H9 (cell line): ENCODE results near the gene BCL6. TPM values are rescaled to one million over a fixed set of nuclear protein-coding genes. Genes with fewer than 3 reads are reported as not detected.

Experiments used
- DNase-seq: peaks from one replicate; pipeline ENCODE4 v3.0.0-alpha.2; 2017
- H2AFZ ChIP-seq: one replicate; pipeline ENCODE4 v1.6.1; 2013; ENCODE audit warnings: mild to moderate bottlenecking, low read length, control low read depth, moderate library complexity
- H2AK5ac ChIP-seq: 2 replicates; pipeline ENCODE4 v1.6.1; 2013; ENCODE audit warnings: low read length, control low read depth, mixed read lengths; ENCODE audit not compliant: insufficient read length
- H2BK120ac ChIP-seq: one replicate; pipeline ENCODE4 v1.6.1; 2013; ENCODE audit warnings: low read depth, mild to moderate bottlenecking, low read length, control low read depth, inconsistent platforms; ENCODE audit not compliant: poor library complexity, severe bottlenecking
- H2BK12ac ChIP-seq: 2 replicates; pipeline ENCODE4 v1.6.1; 2013; ENCODE audit warnings: low read length, control low read depth, mixed read lengths, low read depth; ENCODE audit not compliant: insufficient read length
- H2BK15ac ChIP-seq: 2 replicates; pipeline ENCODE4 v1.6.1; 2013; ENCODE audit warnings: low read depth, low read length, control low read depth
- H2BK20ac ChIP-seq: one replicate; pipeline ENCODE4 v1.6.1; 2013; ENCODE audit warnings: low read depth, mild to moderate bottlenecking, low read length, control low read depth, inconsistent platforms; ENCODE audit not compliant: poor library complexity, severe bottlenecking
- H2BK5ac ChIP-seq: 2 replicates; pipeline ENCODE4 v1.6.1; 2013; ENCODE audit warnings: low read length, control low read depth, mixed read lengths; ENCODE audit not compliant: insufficient read length
- H3K14ac ChIP-seq: 2 replicates; pipeline ENCODE4 v1.6.1; 2013; ENCODE audit warnings: low read length, control low read depth; ENCODE audit not compliant: insufficient read depth
- H3K18ac ChIP-seq: 2 replicates; pipeline ENCODE4 v1.6.1; 2013; ENCODE audit warnings: low read depth, mild to moderate bottlenecking, mixed read lengths, low read length, control low read depth; ENCODE audit not compliant: insufficient read length
- H3K23ac ChIP-seq: 2 replicates; pipeline ENCODE4 v1.6.1; 2013; ENCODE audit warnings: low read length, control low read depth, mixed read lengths, low read depth; ENCODE audit not compliant: insufficient read length
- H3K23me2 ChIP-seq: 2 replicates; pipeline ENCODE4 v1.6.1; 2013; ENCODE audit warnings: low read depth, mild to moderate bottlenecking, mixed read lengths, low read length, control low read depth; ENCODE audit not compliant: insufficient read length, poor library complexity, severe bottlenecking
- H3K27ac ChIP-seq: 2 replicates; pipeline ENCODE4 v1.5.1; 2013; ENCODE audit warnings: low read length, control low read depth, mixed read lengths, low read depth; ENCODE audit not compliant: insufficient read length
- H3K27me3 ChIP-seq: 2 replicates; pipeline ENCODE4 v1.6.1; 2013; ENCODE audit warnings: low read length, control low read depth, inconsistent platforms; ENCODE audit not compliant: insufficient read depth
- H3K4ac ChIP-seq: 2 replicates; pipeline ENCODE4 v1.6.1; 2013; ENCODE audit warnings: low read depth, mild to moderate bottlenecking, control low read depth, inconsistent platforms, low read length, moderate library complexity
- H3K4me1 ChIP-seq: 2 replicates; pipeline ENCODE4 v1.6.1; 2013; ENCODE audit warnings: low read length, control low read depth, inconsistent platforms; ENCODE audit not compliant: insufficient read depth
- H3K4me2 ChIP-seq: 2 replicates; pipeline ENCODE4 v1.6.1; 2013; ENCODE audit warnings: low read length, control low read depth, mixed read lengths; ENCODE audit not compliant: insufficient read length, insufficient read depth
- H3K56ac ChIP-seq: 2 replicates; pipeline ENCODE4 v1.6.1; 2013; ENCODE audit warnings: low read depth, mild to moderate bottlenecking, mixed read lengths, low read length, control low read depth; ENCODE audit not compliant: insufficient read length
- H3K79me1 ChIP-seq: 2 replicates; pipeline ENCODE4 v1.6.1; 2013; ENCODE audit warnings: low read depth, mild to moderate bottlenecking, moderate library complexity, low read length, control low read depth, inconsistent platforms; ENCODE audit not compliant: insufficient read depth, poor library complexity, severe bottlenecking
- H3K79me2 ChIP-seq: 2 replicates; pipeline ENCODE4 v1.6.1; 2013; ENCODE audit warnings: low read length, control low read depth, inconsistent platforms; ENCODE audit not compliant: insufficient read depth
- H3K9ac ChIP-seq: 2 replicates; pipeline ENCODE4 v1.6.1; 2013; ENCODE audit warnings: low read length, control low read depth, mixed read lengths; ENCODE audit not compliant: insufficient read length; ENCODE audit errors: extremely low read depth
- H3K9me3 ChIP-seq: one replicate; pipeline ENCODE4 v1.6.1; 2013; ENCODE audit warnings: low read depth, low read length, inconsistent platforms; ENCODE audit not compliant: control insufficient read depth
- H3T11ph ChIP-seq: one replicate; pipeline ENCODE4 v1.6.1; 2013; ENCODE audit warnings: mild to moderate bottlenecking, low read length, control low read depth, inconsistent platforms
- H4K20me1 ChIP-seq: one replicate; pipeline ENCODE4 v1.6.1; 2013; ENCODE audit not compliant: control insufficient read depth, insufficient read length, insufficient read depth
- H4K5ac ChIP-seq: 2 replicates; pipeline ENCODE4 v1.6.1; 2013; ENCODE audit warnings: low read depth, mild to moderate bottlenecking, mixed read lengths, low read length, control low read depth; ENCODE audit not compliant: insufficient read length
- H4K8ac ChIP-seq: replicated peaks from 2 replicates; pipeline ENCODE4 v1.6.1; 2013; ENCODE audit warnings: low read length, control low read depth, mixed read lengths, low read depth; ENCODE audit not compliant: insufficient read length
- H4K91ac ChIP-seq: 2 replicates; pipeline ENCODE4 v1.6.1; 2013; ENCODE audit warnings: low read depth, mild to moderate bottlenecking, moderate library complexity, mixed read lengths, low read length, control low read depth; ENCODE audit not compliant: insufficient read length
- H3K27ac Mint-ChIP-seq, 3 experiments: 2 replicates in 2 of 3; 3 replicates in 1 of 3; pipeline ENCODE4 v1.8.0; 2020 to 2021; ENCODE audit warnings: mixed read lengths in 3 of 3, mild to moderate bottlenecking in 1 of 3, moderate library complexity in 1 of 3
- H3K27me3 Mint-ChIP-seq: 2 replicates; pipeline ENCODE4 v1.8.0; 2021; ENCODE audit warnings: low read depth, mild to moderate bottlenecking, moderate library complexity, mixed read lengths
- H3K36me3 Mint-ChIP-seq, 3 experiments: 2 replicates in 2 of 3; 3 replicates in 1 of 3; pipeline ENCODE4 v1.8.0; 2020 to 2021; ENCODE audit warnings: low read depth in 3 of 3, mixed read lengths in 3 of 3; ENCODE audit not compliant: insufficient read depth in 1 of 3
- H3K4me1 Mint-ChIP-seq, 2 experiments: 2 replicates each; pipeline ENCODE4 v1.8.0; 2020; ENCODE audit warnings: mixed read lengths in 2 of 2
- H3K4me3 Mint-ChIP-seq, 2 experiments: 2 replicates in 1 of 2; 3 replicates in 1 of 2; pipeline ENCODE4 v1.8.0; 2020 to 2021; ENCODE audit warnings: mild to moderate bottlenecking in 2 of 2, mixed read lengths in 2 of 2, moderate library complexity in 1 of 2
- H3K9me3 Mint-ChIP-seq, 2 experiments: 2 replicates in 1 of 2; 3 replicates in 1 of 2; pipeline ENCODE4 v1.8.0; 2020; ENCODE audit warnings: mild to moderate bottlenecking in 2 of 2, mixed read lengths in 2 of 2, moderate library complexity in 1 of 2
- CTCF ChIP-seq: fragments of 200-600 bp; sonication (generic); conservative IDR thresholded peaks from 3 replicates; pipeline ENCODE4 v1.8.0; 2021; ENCODE audit warnings: antibody characterized with exemption, mild to moderate bottlenecking
- WGBS: extraction: QIAGEN DNeasy Blood & Tissue Kit; methylation state at CpG from one replicate; pipeline ENCODE4 v1.1.7; 2013; ENCODE audit warnings: missing lambda C conversion rate, low lambda C conversion rate, mixed read lengths; ENCODE audit not compliant: insufficient read length; ENCODE audit errors: extremely low coverage; 5-methylcytosine and 5-hydroxymethylcytosine counted together
- total RNA-seq: library from RNA; stranded (reverse); gene quantifications from 2 replicates; pipeline ENCODE4 v1.2.1, GENCODE V29; 2021

Gene BCL6
- total RNA-seq, 1 experiment from 2014 or later = 3.4 TPM

- no peaks in the 10 kb centered on the region for H3K36me3 Mint-ChIP-seq
- WGBS = no CpG with 5 or more reads among the region's 1 CpG
- H2BK120ac ChIP-seq = no peak overlapping the region
Observed at GRCh38 chr3:187693431-187693830, 51.8 kb downstream of the BCL6 start.

More at GRCh38 chr3:187693431-187693830, 51.8 kb downstream of the BCL6 start:
- Histone ChIP-seq H3K23me2 (no peaks in the 10 kb centered on the region), H3K14ac (no peak overlapping the region), H3K4me1 (no peaks in the 10 kb centered on the region), H3K23ac (no peak overlapping the region), H3K79me2 (no peaks in the 10 kb centered on the region), H4K5ac (no peak overlapping the region), H3K4me2 (no peak overlapping the region), H4K91ac (no peak overlapping the region), H3K18ac (no peak overlapping the region), H2AK5ac (no peak overlapping the region), H3K4ac (no peak overlapping the region), H4K8ac (no peak overlapping the region), H2BK15ac (no peak overlapping the region), H2BK20ac (no peak overlapping the region), H3K27me3 (no peaks in the 10 kb centered on the region), H3K27ac (no peak overlapping the region), H2BK12ac (no peak overlapping the region), H3K9ac (no peak overlapping the region), H2BK5ac (no peak overlapping the region), H4K20me1 (no peaks in the 10 kb centered on the region), H3K9me3 (no peaks in the 10 kb centered on the region), H2AFZ (no peak overlapping the region), H3K79me1 (no peaks in the 10 kb centered on the region), H3T11ph (no peak overlapping the region), H3K56ac (no peak overlapping the region)
- Mint-ChIP-seq H3K4me1 (no peaks in the 10 kb centered on the region; a peak in 1 of 4 replicates), H3K27me3 (peaks cover 15% of the 10 kb centered on the region), H3K9me3 (no peaks in the 10 kb centered on the region; a peak in 2 of 5 replicates), H3K27ac (no peak overlapping the region), H3K4me3 (no peak overlapping the region)
- no peak for TF ChIP-seq CTCF
- DNase-seq = no peak
